ENCODE data around the gene MEIS1.

Gene MEIS1

DNA sequence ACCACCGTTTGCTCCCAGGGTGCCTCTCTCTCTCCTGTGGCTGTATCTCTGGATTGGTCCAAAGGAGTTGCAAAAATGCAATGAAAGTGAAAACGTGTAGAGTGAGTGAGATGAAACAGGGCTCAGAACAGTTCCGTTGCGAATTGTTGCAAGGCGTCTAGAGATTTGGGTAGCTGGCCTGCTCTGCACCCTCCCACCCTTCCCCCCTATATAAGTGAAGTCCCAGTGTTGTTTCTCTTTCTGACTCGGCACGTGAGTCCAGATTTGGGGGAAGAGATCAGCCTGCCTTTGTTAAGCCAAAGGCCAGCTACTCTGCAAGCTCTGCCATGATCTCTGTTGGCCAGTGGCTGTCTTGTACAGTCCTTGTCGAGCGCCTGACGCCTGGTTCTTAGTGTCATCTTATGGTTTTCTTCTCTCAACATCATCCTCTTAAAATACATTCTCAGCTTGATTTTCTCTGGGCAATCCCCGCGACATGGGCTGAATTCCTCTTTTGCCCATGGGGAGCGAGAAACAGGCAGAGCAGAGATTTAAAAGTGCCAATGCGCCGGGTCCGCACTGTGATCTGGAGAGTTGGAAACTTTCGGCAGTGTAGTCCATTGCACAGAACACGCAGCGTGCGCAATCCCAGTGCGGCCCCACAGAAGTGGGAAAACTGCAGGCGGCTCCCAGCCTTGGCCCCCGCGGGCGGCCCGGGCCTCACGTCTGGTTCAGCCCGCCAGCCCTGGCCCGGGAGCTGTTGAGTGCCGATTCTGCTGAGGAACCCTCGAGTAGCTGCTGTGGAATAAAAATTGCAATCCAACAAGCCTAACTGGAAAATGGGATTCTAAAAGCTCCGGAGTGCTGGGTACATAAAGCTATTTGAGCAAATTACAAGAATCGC is 9.3 kb downstream of the MEIS1 start:
- DNase-seq (ENCODE audit: low read depth in 2 of 2, low spot score in 1 of 2) = no peak

DNA sequence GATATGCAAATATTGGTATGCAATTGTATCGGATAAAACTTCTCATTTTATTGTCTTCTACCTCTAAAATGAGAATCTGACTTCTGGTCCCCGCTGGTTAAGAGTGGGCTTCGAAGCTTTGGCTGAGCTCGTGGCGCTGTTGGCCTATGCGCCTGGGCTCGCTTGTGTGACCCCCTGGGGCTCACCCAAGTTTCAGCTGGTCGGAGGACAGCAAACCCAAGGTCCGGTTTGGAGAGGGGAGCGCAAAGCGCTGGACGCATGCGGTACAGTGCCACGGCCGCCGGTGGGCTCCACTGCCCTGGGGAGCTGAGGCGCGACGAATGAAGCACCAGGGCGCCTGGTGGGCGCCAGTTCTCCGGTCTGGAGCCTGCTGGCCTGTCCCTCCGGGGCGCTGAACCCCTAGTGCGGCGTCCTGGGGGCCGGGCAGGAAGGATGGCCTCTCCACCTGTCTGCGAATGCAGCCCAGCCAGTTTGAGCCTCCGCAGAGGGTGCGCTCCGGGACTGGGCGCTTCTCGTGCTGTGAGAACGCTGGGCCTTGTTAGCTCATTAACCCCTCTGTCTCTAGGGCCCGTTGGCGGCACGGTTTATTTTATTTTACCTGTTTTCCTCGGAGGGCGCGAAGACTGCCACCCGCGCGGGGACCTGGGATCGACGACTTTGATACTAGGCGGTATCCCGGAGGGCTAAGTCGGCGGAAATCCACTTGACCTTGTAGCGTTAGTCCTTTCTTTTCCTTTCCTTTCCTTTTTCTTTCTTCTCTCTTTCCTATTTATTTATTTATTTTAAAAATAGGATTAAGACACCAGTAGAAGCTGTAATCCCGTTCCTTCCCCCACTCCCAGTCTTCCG is 10.4 kb downstream of the MEIS1 start:
- DNase-seq (ENCODE audit: low read depth in 2 of 2, low spot score in 1 of 2) = no peak

DNA sequence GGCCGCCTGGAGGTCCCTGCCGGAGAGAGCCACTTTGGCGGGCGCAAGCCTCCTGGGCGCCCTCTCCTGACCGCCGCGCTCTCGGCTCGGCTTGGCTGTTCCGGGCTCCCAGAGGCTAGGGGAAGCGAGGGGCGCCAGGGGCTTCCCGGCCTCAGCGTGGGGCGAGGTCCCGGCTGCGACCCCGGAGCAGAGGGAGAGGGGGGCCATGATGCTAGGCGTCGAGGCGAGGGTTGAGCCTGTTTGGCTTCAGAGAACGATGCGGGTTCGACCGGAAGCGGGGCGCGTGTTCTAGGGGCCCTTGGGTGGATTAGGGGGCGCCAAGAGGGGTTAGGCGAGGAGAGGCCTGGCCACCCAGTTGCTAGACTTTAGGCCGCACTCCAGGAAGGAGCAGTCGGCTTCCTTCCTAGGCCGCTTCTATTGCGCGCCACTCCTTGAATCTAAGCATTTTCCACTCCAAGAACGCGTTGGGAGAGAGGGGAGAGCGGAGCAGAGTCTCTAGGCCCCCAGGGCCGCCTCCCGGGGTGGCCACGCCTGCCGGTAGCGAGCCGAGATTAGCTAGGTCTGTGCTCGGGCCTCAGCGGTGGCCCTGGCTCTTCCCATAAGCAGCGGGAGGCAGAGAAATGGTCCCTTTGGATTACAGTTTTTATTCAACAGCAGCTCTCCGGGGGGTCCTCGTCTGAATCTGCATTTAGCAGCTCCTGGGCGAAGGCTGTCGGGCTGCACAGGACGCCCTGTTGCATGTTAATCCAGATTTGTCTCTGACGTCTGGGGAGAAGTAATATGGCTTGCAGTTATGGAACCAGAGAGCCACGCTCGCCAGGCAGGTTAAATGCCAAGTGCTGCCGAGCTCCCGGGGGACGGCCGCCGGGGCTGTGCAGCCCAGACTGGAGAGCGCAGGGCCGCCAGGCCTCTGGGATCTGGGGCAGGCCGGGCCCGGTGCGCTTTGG is 11.3 kb downstream of the MEIS1 start:
- DNase-seq (ENCODE audit: low read depth in 2 of 2, low spot score in 1 of 2) = no peak

DNA sequence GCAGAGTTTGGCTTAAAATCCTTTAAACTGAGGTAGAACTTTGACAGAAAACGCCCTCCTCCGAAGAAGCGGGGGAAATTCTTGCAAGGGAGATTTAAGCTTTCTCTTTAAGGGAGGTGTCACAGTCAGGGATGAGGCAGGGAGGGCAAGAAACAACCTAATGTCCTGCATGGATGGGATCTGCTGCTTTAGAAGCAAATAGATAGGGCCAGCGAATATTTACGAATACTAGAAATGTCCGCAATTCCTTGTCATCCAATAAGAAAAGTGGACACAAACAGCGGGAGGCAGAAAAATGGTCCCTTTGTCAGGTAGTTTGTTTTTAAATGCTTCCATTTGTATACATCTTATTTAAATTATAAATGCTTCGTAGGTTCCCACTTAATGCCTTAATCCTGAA is 12.0 kb downstream of the MEIS1 start:
- no peak for DNase-seq (ENCODE audit: low read depth in 2 of 2, low spot score in 1 of 2)

DNA sequence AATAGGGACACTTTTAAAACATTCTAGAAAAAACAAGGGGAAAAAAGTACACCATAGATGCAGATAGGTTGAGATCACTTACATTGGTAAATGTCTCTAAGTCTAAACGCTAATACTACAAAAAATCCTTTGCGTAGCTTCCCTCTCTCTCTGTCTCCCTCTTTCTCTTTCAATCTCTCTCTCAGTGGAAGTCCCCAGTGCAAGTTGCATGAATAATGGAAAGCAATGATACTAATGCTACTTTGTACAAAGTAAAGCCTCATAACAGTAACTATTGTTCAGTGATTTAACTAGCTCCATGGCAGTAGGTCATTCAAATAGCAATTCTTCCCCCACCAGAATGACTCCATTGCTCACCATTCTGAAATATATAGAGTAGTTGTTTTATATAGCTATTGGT is 12.8 kb downstream of the MEIS1 start:
- DNase-seq (ENCODE audit: low read depth in 2 of 2, low spot score in 1 of 2) = no peak

DNA sequence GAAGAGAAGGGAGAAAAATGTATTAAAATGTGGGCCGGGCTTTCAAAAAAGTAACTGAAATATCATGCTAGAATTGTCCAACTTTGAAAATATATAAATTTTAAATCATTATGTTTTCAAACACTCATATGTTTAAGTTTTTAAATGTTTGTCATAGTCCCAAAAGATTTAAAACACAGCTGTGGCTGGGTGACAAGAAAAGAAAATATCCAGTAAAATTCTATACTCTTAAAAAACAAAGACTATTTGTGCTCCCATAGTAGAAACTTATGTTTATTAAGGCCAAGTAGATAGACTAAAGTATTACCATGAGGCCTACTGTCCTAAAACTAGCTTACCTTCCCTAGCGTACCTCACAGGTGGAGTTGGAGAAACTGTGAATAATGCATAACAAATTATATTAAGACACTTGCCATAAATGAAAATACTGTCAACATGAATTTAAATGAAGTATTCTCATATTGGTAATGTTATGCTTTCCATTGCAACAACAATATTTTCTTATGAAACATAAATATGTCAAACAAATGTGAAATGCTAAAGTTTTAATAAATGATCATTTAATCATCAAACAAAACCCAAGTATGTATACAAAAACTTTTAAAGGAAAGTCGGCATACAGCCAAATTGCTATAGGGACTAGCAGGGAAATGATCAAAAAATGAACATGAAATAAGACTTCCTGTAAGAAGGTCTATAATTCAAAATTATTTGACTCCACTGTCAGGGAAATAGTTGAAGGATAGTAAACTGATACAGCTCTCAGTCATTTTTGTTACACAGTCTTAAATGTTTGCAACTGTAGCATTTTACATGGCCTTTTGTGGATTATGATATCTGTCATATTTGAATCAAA is 13.4 kb downstream of the MEIS1 start:
- DNase-seq (ENCODE audit: low read depth in 2 of 2, low spot score in 1 of 2) = no peak

DNA sequence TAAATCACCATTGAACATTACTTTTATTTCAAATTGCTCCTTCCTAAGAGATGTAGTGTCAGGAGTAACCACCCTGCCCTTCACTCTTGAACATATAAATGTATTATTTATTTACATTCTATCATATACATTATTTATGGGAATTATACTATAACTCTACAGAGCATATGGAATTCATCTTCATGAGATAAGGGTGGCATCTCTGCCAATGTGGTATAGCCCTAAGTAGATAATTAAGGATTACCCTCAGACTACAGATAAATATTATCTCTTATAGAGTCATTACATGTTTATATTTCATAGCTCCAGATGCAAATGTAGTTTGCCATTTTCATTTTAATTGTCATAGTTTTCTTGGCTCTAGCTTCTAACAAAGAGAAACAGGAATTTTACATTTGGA is 17.3 kb downstream of the MEIS1 start:
- no peak for DNase-seq (ENCODE audit: low read depth in 2 of 2, low spot score in 1 of 2)

DNA sequence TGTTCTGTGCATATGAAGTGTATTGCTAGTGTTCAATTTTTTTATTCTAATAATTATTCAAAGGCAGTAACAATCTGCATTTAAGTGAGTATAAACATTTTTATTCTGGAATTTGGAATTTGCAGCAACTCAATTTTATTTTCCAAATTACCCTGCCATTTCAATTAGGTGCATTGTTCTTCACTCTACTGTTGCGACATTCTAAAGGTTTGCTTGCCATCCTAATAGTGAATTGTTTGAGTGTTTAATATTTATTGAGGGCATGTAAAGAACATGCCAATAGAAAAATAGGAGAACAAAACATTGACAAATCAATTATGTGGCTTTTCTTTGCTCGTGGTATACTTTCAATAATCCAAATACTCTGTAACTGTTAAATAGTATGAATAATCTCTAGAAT is 18.0 kb downstream of the MEIS1 start:
- no peak for DNase-seq (ENCODE audit: low read depth in 2 of 2, low spot score in 1 of 2)

DNA sequence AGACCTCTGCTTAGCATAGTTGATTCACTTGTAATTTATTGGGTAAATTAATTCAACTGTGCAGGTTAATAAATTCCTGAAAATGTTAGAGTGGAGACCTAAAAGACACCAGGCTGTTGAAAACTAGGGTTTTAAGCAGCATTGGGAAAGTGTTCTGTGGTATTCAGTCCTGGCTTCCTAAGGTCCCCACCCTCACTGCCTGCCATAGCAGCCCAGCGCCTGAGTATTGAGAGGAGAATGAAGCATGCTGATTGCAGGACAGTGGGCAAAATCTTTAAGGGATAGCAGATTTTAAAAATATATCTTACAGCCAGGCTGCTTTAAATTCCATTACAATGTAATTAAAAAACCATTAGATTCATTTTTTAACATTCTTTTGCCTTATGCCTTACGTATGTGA is 20.6 kb downstream of the MEIS1 start:
- DNase-seq (ENCODE audit: low read depth in 2 of 2, low spot score in 1 of 2) = no peak

DNA sequence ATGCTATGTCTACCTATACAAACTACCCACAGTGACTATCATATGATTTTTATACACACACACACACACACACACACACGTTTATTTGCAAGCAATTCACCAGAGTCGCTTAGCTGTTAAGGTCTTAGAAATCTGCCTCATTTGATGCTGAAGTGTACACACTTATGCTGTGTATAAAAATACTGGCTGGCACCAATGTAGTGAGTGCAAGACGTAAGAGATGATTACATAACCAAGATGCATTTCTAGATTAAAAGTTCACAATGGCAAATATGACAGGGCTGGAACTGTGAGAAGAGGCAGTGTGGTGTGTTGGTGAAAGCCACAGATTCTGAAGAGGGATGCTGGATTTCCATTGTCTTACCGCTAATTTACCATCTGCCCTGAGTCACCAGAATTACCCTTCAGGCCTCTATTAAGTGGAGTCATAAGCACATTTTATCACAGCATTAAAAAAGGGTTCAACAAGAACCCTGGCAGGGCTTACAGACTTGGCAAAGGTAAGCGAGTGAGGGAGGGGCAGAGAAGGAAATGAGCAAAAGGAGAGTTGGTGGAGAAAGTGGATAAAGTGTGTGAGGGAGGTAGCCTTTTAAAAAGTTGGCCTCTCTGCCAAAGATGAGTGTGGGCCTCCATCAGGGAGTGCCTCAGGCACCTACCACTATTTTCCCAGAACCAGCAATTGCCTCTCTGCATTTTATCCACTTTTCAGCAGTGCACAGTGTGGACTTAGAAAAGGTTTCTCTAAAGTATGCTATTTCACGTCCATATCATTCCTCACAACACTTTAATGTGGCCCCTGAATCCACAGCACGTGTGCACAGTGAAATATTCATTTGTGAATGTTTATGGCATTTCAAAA is 21.5 kb downstream of the MEIS1 start:
- no peak for DNase-seq (ENCODE audit: low read depth in 2 of 2, low spot score in 1 of 2)

DNA sequence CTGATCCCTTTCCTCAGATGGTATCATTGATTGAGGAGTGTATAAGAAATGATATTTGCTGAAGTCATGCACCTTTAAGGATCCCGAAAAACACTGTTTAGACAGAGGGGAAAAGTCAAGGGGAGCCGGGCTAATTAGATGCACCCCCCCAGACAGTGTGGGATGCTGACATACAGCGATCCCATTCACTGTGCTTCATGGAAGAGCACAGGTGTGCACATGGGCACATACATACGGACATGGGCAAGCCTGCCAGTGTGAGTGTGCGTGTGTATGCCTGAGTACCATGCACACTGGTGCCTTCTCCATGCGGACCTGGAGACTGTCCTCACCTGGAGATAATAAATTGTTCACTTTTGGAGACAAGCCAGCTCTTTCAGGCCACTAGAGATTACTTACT is 22.6 kb downstream of the MEIS1 start:
- no peak for DNase-seq (ENCODE audit: low read depth in 2 of 2, low spot score in 1 of 2)

DNA sequence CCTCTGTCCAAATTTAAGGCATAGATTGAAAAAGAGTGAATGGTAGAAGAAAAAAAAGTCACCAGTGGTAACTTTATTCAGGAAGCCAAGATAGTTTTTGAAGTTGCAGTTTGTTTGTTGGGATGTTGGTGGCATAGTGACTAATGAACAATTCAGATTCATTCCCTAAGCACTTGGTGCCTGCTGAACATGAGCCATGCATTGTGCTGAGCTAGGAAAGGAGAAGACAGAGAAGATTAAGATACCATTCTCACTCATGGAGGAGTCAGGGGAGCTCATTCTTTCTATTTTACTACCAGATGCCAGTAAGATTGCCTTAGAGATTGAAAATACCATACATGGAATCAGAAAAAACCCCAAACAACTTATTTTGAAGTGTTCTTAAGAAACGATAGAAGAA is 25.1 kb downstream of the MEIS1 start:
- DNase-seq (ENCODE audit: low read depth in 2 of 2, low spot score in 1 of 2) = no peak

DNA sequence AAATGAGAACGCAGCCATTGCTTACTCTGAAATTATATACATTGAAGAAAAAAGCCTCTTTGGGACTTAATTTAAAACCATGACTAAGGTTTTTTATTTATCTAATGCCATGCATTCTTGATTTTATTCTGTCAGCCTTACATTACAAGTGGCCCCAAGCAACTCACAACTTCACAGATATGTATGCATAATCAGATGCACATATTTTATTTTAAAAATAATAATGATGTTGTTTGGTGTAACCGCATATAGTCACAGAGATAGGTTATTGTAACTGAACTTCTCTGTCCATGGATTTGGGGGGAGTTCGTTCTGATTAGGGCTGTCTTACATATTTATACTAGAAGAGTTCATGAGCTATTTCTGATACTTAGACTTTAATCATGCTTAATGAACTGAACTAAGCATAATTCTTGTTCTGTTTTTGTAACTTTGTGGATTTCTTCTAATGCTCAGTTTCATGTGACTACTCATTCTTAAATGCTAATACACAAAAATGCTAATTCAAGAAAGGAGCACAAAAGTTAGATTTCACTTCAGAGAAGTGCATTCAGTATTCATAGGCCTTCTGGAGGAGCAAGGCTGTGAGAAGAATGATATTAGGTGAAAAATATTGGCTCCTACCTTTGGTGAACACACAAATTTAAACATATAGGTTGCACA is 26.2 kb downstream of the MEIS1 start:
- DNase-seq (ENCODE audit: low read depth in 2 of 2, low spot score in 1 of 2) = no peak

DNA sequence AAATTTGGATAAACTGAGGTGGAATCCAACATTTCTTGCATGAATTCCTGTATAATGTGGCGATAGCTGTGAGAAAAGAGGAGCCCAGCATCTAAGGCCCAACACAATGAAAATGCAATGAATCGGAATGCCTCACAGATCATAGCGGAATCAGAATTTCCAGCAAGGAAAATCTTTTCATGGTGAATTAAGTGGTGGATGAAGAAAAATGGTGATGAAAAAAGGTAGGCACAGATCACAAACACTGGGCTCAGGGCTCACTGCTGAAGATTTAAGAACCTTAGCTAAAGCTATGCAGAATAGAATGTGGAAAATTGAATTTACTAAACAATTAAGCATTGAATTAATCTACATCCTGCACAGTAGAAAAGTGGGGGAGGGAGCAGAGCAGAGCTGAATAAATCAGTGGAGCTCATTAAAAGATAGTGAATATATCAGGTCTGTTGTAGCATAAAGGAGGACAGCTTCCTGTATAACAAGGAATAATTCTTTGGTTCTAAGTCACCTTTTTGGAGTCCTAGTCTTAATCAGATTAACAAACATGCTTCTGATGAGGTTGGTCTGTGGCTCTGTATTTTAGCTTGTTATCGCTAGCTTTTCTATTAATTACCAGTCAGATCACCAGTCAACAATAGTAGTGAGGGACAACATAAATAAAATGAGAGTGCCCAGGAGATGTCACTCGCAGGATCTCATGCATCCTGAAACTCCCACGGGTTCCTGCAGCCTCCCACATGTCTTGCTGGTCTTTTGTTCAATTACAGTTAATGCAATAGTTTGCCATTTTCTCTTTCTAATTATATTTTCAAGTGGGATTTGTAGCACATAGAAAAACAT is 27.0 kb downstream of the MEIS1 start:
- DNase-seq (ENCODE audit: low read depth in 2 of 2, low spot score in 1 of 2) = no peak

DNA sequence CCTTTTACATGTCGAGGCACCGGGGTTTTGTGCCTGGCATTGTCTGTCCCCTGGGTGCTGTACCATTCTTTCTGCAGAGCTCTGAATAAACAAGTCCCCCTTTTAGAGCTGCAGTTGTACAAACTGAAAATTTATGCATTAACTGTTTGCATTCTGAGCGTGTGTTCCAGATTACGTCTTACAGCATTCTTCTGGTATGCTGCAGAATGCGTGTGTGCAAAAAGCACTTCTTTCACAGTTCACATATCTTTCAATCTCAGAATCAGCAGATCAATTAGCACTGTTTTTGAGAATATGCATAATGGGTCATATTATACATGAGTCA is 27.5 kb downstream of the MEIS1 start:
- DNase-seq (ENCODE audit: low read depth in 2 of 2, low spot score in 1 of 2) = no peak

DNA sequence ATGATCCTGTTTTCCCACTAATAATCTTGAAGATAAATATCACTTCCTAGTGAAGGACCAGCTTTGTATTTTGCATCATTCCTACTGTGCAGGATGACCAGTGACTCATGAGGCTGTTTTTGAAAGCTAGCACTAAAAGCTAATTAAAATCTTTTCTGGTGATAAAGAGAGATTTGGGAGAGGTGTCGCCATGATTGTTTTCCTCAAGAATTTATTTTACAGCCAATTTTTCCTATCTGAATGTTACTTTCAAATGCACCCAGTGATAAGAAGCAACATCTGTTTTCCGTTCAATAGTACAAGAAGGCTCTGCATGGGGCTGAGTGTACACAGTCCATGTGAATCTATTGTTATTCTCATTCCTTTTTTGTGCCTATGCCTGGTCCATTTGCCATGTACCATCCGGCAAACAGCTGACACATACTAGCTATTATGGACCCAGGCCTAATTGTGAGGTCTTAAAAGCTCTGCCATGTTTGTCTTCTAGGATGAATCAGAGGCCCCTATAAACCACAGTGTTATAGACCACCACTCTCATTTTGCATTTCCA is 28.4 kb downstream of the MEIS1 start:
- DNase-seq (ENCODE audit: low read depth in 2 of 2, low spot score in 1 of 2) = no peak

DNA sequence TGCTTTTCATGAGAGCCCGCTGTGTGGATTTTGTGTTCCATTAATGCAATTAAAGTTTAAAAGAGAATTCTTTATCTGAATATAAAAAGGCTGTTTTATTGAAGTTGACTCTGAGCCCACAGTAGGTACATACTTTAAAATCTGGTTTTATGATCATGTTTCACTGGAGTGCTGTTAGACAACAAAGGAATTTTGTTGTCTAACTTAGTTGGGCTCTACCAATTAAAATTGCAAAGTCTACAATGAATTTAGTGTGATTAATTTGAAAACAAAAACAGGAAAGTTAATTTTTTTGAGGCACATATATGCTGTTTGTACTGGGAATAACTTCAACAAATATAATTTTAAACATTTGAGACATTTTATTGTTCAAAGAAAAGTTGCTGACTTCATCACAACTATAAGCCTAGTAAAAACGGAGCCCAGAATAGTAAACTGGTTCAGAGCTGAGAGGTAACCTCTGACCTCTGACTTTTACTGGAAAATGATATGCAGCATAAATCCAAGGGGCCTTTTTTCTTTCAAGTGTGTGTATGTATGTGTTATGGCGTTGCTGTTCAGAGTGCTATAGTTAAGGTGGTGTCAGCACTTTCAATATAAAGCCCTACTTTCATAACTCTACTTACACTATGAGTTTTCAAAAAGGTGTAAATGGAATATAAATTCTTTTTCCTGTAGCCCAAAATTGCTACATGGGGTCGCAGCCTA is 30.2 kb downstream of the MEIS1 start:
- no peak for DNase-seq (ENCODE audit: low read depth in 2 of 2, low spot score in 1 of 2)
